HCT116 (cell line): Measurements from ENCODE around the gene ORC5. TPM values are rescaled to one million over a fixed set of nuclear protein-coding genes. Genes with fewer than 3 reads are reported as not detected.
"Not testable (repeated sequence)": the region's sequence is repeated elsewhere in the genome, so short reads cannot be mapped to it uniquely, and the experiment has no call there.

Experiments used
- ATAC-seq: fragments of 200-7000 bp; cut with Tn5 transposase; 2 replicates; pipeline ENCODE4 v1.9.1; 2020; ENCODE audit warnings: mild to moderate bottlenecking, moderate library complexity
- BruUV-seq: library from RNA; stranded (reverse); fragments of 400-500 nt; replicated peaks from 2 replicates; lab custom pipeline; 2021; lab: Mats Ljungman, UMichigan
- CTCF ChIA-PET: fragments of 300-600 bp; sonication (Branson Sonifier 250); formaldehyde crosslinking; loops from one replicate; lab custom pipeline; 2021; ENCODE audit warnings: antibody characterized with exemption; lab: Charles Lee
- POLR2A ChIA-PET: fragments of 300-600, 350-600 bp; sonication (Branson Sonifier 250); formaldehyde crosslinking; loops from one replicate; lab custom pipeline; 2021; ENCODE audit warnings: antibody characterized with exemption; lab: Charles Lee
- RAD21 ChIA-PET, 2 experiments: fragments of 300-600 bp; sonication (Branson Sonifier 250); formaldehyde crosslinking; loops; one replicate each; lab custom pipeline; 2023; ENCODE audit warnings: low total read pairs in 2 of 2; ENCODE audit not compliant: uncharacterized antibody in 2 of 2, unreplicated experiment in 2 of 2, low non-redundant PET in 1 of 2; lab: Charles Lee
- DNase-seq: peaks from one replicate; pipeline ENCODE4 v3.0.0-alpha.2; 2010; ENCODE audit warnings: low read depth, low spot score
- H2AFZ ChIP-seq: fragments of 200-600 bp; shearing (Covaris generic), sonication (generic); 2 replicates; pipeline ENCODE4 v1.6.1; 2017; ENCODE audit warnings: low read depth, mixed run types, mixed read lengths, antibody characterized with exemption, low read length; ENCODE audit not compliant: poor library complexity, severe bottlenecking
- H3K27ac ChIP-seq: 2 replicates; pipeline ENCODE4 v1.5.1; 2012; ENCODE audit warnings: low read depth, low read length
- H3K27me3 ChIP-seq: fragments of 200-600 bp; sonication (generic); 2 replicates; pipeline ENCODE4 v1.6.1; 2016; ENCODE audit warnings: mixed run types, low read length, mixed read lengths; ENCODE audit not compliant: insufficient read depth
- H3K36me3 ChIP-seq, 2 experiments: fragments of 200-500 bp in 1 of 2; fragments of 200-600 bp in 1 of 2; sonication (Bioruptor generic) in 1 of 2; sonication (generic) in 1 of 2; 2 replicates each; pipeline versions ENCODE4 v1.5.1 to v1.6.1; 2014 to 2016; ENCODE audit warnings: low read length in 2 of 2, inconsistent platforms in 1 of 2, mixed read lengths in 1 of 2, mixed run types in 1 of 2; ENCODE audit not compliant: insufficient read depth in 2 of 2, control insufficient read depth in 1 of 2
- H3K4me1 ChIP-seq, 2 experiments: fragments of 200-600 bp in 1 of 2; sonication (generic) in 1 of 2; 2 replicates each; pipeline versions ENCODE4 v1.5.1 to v1.6.1; 2012 to 2017; ENCODE audit warnings: low read length in 2 of 2, inconsistent platforms in 1 of 2, mild to moderate bottlenecking in 1 of 2, mixed read lengths in 1 of 2, mixed run types in 1 of 2, moderate library complexity in 1 of 2; ENCODE audit not compliant: insufficient read depth in 2 of 2, control insufficient read depth in 1 of 2
- H3K4me2 ChIP-seq: fragments of 200-600 bp; sonication (generic); 2 replicates; pipeline ENCODE4 v1.6.1; 2017; ENCODE audit warnings: mixed run types, low read length, mixed read lengths
- H3K4me3 ChIP-seq, 2 experiments: fragments of 200-600 bp in 1 of 2; sonication (generic) in 1 of 2; replicated peaks in 1 of 2; 2 replicates each; pipeline ENCODE4 v1.5.1; 2011 to 2016; ENCODE audit warnings: low read length in 2 of 2, control low read depth in 1 of 2, low read depth in 1 of 2, mild to moderate bottlenecking in 1 of 2, mixed read lengths in 1 of 2, mixed run types in 1 of 2
- H3K79me2 ChIP-seq: fragments of 200-600 bp; sonication (generic); 2 replicates; pipeline ENCODE4 v1.6.1; 2017; ENCODE audit warnings: mild to moderate bottlenecking, mixed run types, low read length, moderate library complexity, mixed read lengths; ENCODE audit not compliant: insufficient read depth
- H3K9ac ChIP-seq: fragments of 200-600 bp; sonication (generic); 2 replicates; pipeline ENCODE4 v1.6.1; 2016; ENCODE audit warnings: low read length, mixed read lengths
- H3K9me2 ChIP-seq: fragments of 200-600 bp; sonication (generic), shearing (Covaris generic); 2 replicates; pipeline ENCODE4 v1.6.1; 2017; ENCODE audit warnings: mixed run types, mild to moderate bottlenecking, moderate library complexity; ENCODE audit not compliant: insufficient read depth
- H3K9me3 ChIP-seq, 2 experiments: fragments of 200-500 bp in 1 of 2; fragments of 200-600 bp in 1 of 2; sonication (Bioruptor generic) in 1 of 2; sonication (generic) in 1 of 2; 2 replicates each; pipeline ENCODE4 v1.6.1; 2014 to 2017; ENCODE audit warnings: low read length in 2 of 2, mixed read lengths in 2 of 2, inconsistent platforms in 1 of 2, low read depth in 1 of 2, mild to moderate bottlenecking in 1 of 2, mixed run types in 1 of 2, moderate library complexity in 1 of 2; ENCODE audit not compliant: control insufficient read depth in 1 of 2, insufficient read depth in 1 of 2
- H4K20me1 ChIP-seq: fragments of 200-600 bp; sonication (generic), shearing (Covaris generic); 2 replicates; pipeline ENCODE4 v1.6.1; 2017; ENCODE audit warnings: mixed run types, mild to moderate bottlenecking, moderate library complexity; ENCODE audit not compliant: insufficient read depth
- CEBPB ChIP-seq: IDR thresholded peaks from 2 replicates; pipeline ENCODE4 v1.6.1; 2012; ENCODE audit warnings: low read depth
- EZH2 ChIP-seq: fragments of 200-600 bp; sonication (generic); IDR thresholded peaks from 2 replicates; pipeline ENCODE4 v1.6.1; 2017; ENCODE audit warnings: antibody characterized with exemption, mixed run types
- MAX ChIP-seq: IDR thresholded peaks from 2 replicates; pipeline ENCODE4 v1.6.1; 2012
- POLR2A ChIP-seq: IDR thresholded peaks from 2 replicates; pipeline ENCODE4 v1.7.0; 2011; ENCODE audit warnings: borderline replicate concordance; ENCODE audit not compliant: insufficient read depth, insufficient read length; ENCODE audit errors: extremely low read depth
- POLR2AphosphoS5 ChIP-seq: IDR thresholded peaks from 2 replicates; pipeline ENCODE4 v1.6.1; 2011; ENCODE audit warnings: mild to moderate bottlenecking, low read depth, low read length, moderate library complexity
- REST ChIP-seq: IDR thresholded peaks from 2 replicates; pipeline ENCODE4 v1.6.1; 2012; ENCODE audit warnings: low read depth
- SRF ChIP-seq: IDR thresholded peaks from 2 replicates; pipeline ENCODE4 v1.6.1; 2012; ENCODE audit warnings: low read depth
- ZNF274 ChIP-seq: fragments of 200-500 bp; sonication (Bioruptor generic); IDR thresholded peaks from 2 replicates; pipeline ENCODE4 v1.6.1; 2014; ENCODE audit warnings: mild to moderate bottlenecking, low read depth, low read length, inconsistent platforms
- intact Hi-C: fragments of 100-400 bp; cut with micrococcal nuclease; formaldehyde crosslinking; loops from 2 replicates; pipeline ENCODE4 v1.10.0; 2022
- total RNA-seq: library from RNA; stranded (reverse); gene quantifications from one replicate; pipeline ENCODE4 v1.2.1, GENCODE V29; 2021; ENCODE audit not compliant: unreplicated experiment

The ORC5 gene
- total RNA-seq, 1 experiment from 2014 or later = 30.2 TPM

GRCh38 chr7:104241135-104241534, 33.3 kb upstream of the ORC5 start:
- intact Hi-C loops = no loop called here
- Histone ChIP-seq H3K27me3 (peaks cover 60% of the 10 kb centered on the region), H3K9me3 (no peaks in the 10 kb centered on the region), H3K9ac (no peak overlapping the region), H2AFZ (no peak overlapping the region), H4K20me1 (no peaks in the 10 kb centered on the region), H3K27ac (no peak overlapping the region), H3K9me2 (no peaks in the 10 kb centered on the region), H3K79me2 (no peaks in the 10 kb centered on the region), H3K36me3 (no peaks in the 10 kb centered on the region), H3K4me2 (no peak overlapping the region), H3K4me3 (no peak overlapping the region), H3K4me1 (no peaks in the 10 kb centered on the region)
- no peak for DNase-seq
- CTCF ChIA-PET = no interaction called here
- POLR2A ChIA-PET = no interaction called here
- no peak for TF ChIP-seq REST
- no peak for TF ChIP-seq SRF
- TF ChIP-seq POLR2A = no peak
- no peak for TF ChIP-seq POLR2AphosphoS5
- TF ChIP-seq EZH2 = no peak
- ATAC-seq = no peak
- RAD21 ChIA-PET = no interaction called here
- BruUV-seq = no TSS peak

GRCh38 chr7:104240401-104240800, 32.6 kb upstream of the ORC5 start:
- H3K4me1 ChIP-seq = no peaks in the 10 kb centered on the region
- H3K79me2 ChIP-seq = no peaks in the 10 kb centered on the region
- intact Hi-C loops = no loop called here
- no peak overlapping the region for H2AFZ ChIP-seq
- no peak overlapping the region for H3K4me2 ChIP-seq
- H3K9ac ChIP-seq = no peak overlapping the region
- peaks cover 60% of the 10 kb centered on the region for H3K27me3 ChIP-seq
- H3K9me3 ChIP-seq = no peaks in the 10 kb centered on the region
- H3K36me3 ChIP-seq = no peaks in the 10 kb centered on the region
- no peaks in the 10 kb centered on the region for H3K9me2 ChIP-seq
- H3K4me3 ChIP-seq = no peak overlapping the region
- H4K20me1 ChIP-seq = no peaks in the 10 kb centered on the region
- TF ChIP-seq ZNF274 = no peak
- no peak for TF ChIP-seq MAX
- TF ChIP-seq CEBPB = no peak
- ATAC-seq (no peak), DNase-seq (no peak)
- ChIA-PET POLR2A (no interaction called here), RAD21 (no interaction called here), CTCF (interaction anchor here (2.2 kb wide), 1 partner anchor 9 kb away, joined by 11 read pairs; no protein-coding TSS in a partner anchor)
- BruUV-seq = no TSS peak
- H3K27ac ChIP-seq = no peak overlapping the region

GRCh38 chr7:104234990-104235389, 27.2 kb upstream of the ORC5 start:
- H3K36me3 ChIP-seq, H3K9ac ChIP-seq, H3K9me2 ChIP-seq, intact Hi-C loops, POLR2A ChIA-PET, BruUV-seq, H3K4me1 ChIP-seq, RAD21 ChIA-PET, H3K9me3 ChIP-seq, H3K79me2 ChIP-seq, ATAC-seq, CTCF ChIA-PET, H3K27ac ChIP-seq, H3K4me2 ChIP-seq, H3K4me3 ChIP-seq, H2AFZ ChIP-seq, DNase-seq, H4K20me1 ChIP-seq: not testable (repeated sequence)
- H3K27me3 ChIP-seq = peaks cover 41% of the 10 kb centered on the region
